C1 segment of cervical spinal cord (tissue), 14 donors: ENCODE data around the gene ALPG.
"Not testable (repeated sequence)": the region's sequence is repeated elsewhere in the genome, so short reads cannot be mapped to it uniquely, and the experiment has no call there.

ENCODE experiments used
- DNase-seq, 14 donors: peaks; one replicate each; lab custom pipeline; 2025; lab: John Stamatoyannopoulos, UW

Gene ALPG

DNA sequence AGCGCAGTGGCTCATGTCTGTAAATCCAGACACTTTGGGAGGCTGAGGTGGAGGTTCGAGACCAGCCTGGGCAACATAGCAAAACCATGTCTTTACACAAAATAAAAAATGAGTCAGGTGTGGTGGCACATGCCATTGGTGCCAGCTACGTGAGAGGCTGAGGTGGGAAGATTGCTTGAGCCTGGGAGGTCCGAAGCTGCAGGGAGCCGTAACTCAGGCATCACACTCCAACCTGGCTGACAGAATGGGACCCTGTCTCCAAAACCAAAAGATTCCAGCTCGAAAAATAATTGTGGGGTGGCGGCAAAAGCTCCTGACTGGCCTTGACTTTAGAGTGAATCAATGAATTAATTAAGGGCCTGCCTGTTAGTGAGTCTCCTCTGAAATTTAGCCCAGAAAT, 29.3 kb upstream of the ALPG start:
- DNase-seq: no peak

DNA sequence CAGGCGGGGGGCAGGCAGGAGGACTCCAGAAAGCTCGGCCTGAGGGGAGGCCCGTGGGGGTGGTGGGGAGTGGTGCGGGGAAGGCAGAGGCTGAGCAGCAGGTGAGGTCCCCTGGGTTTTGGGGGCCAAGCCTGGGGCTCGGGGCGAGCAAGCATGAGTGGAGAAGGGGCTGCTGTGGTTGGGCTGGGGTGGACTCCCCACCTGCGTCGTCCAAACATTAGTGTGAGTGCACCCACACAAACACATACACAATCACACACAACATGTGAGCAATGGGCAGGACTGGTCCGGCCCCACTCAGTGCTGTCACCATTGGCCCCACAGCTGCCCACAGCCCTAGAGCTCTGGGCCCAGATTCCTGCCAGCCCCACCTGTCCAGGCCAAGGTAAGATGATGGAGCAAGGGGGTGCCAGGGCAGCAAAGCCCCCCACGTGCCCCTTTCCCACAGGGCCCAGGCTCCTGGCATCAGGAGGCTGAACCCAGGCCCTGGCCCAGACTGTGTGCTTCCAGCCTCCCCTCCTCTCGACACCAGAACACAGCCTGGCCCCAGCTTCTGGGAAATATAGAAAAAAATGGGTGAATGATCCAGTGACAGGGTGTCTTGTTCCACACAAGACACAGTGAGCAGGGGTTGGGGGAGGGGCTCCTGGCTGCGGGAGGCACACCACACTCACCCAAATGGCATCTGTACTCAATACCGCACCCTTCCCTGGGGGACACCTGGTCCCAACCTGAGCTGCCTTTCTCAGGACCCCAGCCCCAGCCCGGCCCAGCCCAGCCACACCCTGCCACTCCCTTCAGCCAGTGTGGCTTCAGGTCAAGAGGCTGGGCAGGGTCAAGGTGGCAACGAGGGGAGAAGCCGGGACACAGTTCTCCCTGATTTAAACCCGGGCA, 28.6 kb upstream of the ALPG start:
- no peak for DNase-seq

DNA sequence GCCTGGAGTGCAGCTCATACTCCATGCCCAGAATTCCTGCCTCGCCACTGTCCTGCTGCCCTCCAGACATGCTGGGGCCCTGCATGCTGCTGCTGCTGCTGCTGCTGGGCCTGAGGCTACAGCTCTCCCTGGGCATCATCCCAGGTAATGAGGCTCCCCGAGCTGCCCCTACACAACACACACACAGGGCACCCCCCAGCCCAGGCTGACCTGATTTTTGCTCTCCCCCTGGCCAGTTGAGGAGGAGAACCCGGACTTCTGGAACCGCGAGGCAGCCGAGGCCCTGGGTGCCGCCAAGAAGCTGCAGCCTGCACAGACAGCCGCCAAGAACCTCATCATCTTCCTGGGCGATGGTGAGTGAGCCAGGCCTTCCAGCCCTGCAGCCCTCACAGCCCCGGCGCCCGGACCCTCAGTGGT, 27.9 kb upstream of the ALPG start, which contains the start of gene ALPP:
TSS of gene ALPP (plus strand) at position 17 of the 417 bp plus-strand sequence. CDS start at position 69, 52 bp downstream.
- not testable (repeated sequence) for DNase-seq

DNA sequence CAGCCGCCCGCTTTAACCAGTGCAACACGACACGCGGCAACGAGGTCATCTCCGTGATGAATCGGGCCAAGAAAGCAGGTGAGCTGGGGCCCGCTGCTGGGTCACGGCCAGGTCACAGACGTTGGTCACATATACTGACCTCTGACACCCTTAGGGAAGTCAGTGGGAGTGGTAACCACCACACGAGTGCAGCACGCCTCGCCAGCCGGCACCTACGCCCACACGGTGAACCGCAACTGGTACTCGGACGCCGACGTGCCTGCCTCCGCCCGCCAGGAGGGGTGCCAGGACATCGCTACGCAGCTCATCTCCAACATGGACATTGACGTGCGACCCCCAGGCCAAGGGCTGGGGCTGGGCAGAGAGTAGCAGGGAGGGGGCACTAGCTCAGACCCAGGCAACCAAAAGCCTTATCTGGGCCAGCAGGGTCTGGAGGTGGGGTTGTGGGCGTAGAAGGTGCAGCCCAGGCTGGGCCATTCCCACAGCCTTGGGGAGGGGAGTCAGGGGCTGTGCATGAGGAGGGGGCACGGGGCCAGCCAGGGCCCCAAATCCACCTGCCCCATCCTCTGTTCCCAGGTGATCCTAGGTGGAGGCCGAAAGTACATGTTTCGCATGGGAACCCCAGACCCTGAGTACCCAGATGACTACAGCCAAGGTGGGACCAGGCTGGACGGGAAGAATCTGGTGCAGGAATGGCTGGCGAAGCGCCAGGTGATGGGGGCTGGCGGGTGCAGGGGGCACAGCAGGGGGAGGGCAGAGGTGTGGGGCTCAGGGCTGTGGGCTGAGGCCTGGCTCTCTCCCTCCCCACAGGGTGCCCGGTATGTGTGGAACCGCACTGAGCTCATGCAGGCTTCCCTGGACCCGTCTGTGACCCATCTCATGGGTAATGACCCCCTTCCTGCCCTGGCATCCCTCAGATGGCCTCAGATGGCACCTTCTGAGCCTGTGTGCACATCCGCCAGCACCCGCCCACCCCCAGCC, 26.7 kb upstream of the ALPG start:
- DNase-seq: not testable (repeated sequence)

GRCh38 chr2:232381204-232382031, 25.2 kb upstream of the ALPG start:
- not testable (repeated sequence) for DNase-seq

DNA sequence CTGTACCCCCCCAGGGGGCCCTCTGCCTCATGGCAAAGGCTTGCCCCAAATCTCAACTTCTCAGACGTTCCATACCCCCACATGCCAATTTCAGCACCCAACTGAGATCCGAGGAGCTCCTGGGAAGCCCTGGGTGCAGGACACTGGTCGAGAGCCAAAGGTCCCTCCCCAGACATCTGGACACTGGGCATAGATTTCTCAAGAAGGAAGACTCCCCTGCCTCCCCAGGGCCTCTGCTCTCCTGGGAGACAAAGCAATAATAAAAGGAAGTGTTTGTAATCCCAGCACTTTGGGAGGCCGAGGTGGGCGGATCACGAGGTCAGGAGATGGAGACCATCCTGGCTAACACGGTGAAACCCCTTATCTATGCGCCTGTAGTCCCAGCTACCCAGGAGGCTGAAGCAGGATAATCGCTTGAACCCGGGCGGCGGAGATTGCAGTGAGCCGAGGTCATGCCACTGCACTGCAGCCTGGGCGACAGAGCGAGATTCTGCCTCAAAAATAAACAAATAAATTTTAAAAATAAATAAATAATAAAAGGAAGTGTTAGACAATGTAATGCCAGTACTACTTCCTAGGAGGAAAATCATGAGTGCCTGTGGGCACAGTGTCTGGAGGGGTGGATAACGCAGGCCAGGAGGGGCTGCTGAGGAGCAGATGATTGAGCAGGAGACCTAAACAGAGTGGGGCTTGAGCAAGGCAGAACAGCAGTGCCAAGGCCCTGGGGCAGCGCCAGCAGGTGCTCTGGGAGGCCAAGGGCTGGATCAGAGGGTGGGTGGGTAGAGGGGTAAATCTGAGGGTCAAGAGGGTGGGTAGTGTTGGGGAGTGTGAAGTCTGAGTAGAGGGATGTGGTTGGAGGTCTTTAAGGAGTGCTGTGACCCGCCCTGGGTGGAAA, 24.1 kb upstream of the ALPG start:
- no peak for DNase-seq

DNA sequence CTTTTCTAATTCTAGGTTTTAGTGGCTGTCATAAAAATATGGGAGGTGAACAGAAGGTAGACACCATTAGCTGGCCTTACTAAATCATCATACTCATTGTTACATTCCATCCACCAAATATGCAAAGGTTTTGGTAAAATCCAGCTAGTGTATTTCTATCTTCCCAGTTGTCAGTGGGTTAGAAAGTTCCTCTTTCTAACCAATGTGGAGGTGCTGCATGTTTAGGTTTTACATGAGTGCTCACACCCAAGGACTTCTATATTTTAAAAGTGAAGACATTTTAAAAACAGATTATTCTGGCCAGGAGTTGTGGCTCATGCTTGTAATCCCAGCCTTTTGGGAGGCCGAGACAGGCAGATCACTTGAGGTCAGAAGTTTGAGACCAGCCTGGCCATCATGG, 22.2 kb upstream of the ALPG start:
- DNase-seq: no peak

DNA sequence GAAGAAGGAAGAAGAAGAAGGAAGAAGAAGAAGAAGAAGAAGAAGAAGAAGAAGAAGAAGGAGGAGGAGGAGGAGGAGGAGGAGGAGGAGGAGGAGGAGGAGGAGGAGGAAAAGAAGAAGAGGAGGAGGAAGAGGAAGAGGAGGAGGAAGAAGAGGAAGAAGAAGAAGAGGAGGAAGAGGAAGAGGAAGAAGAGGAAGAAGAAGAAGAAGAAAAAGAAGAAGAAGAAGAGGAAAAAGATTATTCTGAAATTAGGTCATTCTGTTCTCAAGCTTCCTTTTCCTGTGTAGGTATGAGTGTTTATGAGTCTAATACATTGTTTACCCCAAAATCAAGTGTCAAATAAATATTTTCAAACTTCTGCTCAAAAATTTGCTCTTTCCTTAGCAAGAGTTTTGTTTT, 21.6 kb upstream of the ALPG start:
- not testable (repeated sequence) for DNase-seq

GRCh38 chr2:232385660-232386489, 20.8 kb upstream of the ALPG start:
- no peak for DNase-seq

DNA sequence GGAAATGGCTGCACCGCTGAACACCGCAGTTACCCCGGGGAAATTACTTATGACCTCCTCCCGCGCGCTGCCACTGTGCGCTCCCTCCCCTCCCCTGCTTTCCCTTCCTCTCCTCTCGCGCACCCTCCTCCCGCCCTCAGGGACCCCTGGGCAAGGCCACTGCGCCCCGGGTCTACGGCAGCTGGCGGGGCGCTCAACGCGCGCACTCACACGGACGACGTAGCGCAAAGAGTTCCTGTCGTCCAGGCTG, 20.2 kb upstream of the ALPG start:
- DNase-seq: no peak

DNA sequence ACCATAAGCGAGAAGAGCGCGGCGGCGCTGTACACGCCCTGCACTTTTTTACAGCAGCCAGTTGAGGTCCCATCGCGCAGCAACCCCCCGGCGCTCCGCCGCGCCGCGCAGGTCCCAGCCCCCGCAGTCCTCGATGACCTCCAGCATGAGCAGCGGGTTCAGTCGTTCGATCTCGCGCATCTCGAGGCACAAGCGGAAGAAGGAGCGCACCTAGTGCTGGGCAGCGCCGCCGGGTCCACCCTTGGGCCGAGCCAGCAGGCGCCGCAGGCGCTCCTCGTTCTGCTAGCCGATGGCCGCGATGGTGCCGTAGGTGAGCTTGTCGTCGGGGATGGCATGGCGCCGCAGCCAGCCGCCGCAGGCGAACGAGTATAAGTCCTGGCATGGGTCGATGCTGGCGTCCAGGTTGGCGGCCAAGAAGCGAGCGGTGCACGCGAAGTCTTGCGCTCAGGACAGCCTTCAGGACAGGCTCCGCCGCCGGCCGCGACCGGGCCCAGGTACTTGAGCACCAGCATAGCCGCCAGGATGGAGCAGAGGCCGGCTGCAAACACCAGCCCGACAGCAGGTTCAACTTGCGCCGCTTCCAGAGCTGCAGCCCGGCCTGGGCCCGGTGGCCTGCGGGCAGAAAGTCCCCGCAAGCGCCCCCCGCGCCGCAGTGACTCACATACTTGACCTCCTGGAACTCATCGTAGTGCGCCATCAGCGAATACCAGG, 19.7 kb upstream of the ALPG start:
- DNase-seq: no peak

- no peak for DNase-seq
Observed at GRCh38 chr2:232387451-232388171, 19.0 kb upstream of the ALPG start.

DNA sequence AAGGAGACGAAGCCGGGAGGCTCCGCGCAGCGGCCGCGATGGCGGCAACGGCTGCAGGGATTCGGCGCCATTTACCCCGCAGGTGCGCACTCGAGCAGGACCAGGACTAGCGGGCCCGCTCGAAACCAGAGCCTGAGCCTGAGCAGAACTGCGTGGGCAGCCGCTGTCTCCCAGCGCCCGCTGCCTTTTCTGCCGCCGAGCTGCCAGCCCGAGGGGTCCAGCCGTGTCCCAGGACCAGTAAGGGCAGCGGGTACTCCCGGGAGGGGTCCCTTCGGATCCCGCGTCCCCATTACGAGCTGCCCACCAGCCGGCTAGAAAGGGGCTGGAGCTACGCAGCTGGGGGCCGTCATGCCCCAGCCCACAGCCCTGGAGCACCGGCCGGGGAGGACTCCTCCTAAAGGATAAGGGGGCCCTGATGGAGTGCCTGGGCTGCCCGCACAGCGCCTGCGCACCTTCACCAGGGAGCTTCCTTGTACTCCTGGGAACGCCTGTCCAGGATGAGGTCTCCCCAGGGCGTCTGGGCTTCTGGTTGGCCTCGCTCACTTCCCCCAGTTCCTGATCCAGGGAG, 18.2 kb upstream of the ALPG start:
- no peak for DNase-seq

DNA sequence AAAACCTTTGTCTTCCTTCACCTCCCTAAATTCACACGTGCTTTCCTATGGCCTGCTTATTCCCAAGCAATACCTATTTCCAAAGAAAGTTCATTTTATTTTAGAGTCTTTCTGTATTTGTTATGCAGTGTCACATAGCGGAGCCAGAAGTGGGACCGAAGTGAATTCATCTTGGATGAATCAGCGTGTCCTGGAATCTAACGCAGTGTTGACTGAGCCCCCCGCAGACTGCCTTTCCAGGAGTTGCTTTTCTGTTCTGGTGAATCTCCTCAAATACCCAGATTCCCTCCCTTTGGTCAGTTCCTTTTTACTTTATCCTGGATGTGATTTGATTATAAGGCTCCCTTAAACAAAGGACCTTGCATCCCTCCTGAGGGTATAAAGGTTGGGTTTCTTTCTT, 17.3 kb upstream of the ALPG start:
- DNase-seq: no peak

DNA sequence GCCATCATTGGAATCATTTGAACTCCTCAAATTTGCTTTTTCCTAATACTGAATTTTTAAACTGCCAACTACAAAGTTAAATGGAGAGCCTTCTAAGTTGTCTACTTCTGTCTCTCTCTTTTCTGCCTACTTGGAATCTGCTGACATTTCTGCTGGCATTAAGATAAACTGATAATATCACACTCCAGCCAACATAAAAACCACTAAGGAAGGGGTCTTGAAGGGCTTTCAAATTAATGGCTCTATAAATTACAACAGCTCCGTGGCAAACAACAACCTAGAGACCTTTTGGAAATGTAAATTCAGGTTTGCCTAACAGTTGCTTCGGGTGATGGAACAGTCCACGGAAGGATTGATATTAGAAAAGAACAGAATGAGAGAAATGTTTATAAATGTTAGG, 16.0 kb upstream of the ALPG start:
- no peak for DNase-seq

DNA sequence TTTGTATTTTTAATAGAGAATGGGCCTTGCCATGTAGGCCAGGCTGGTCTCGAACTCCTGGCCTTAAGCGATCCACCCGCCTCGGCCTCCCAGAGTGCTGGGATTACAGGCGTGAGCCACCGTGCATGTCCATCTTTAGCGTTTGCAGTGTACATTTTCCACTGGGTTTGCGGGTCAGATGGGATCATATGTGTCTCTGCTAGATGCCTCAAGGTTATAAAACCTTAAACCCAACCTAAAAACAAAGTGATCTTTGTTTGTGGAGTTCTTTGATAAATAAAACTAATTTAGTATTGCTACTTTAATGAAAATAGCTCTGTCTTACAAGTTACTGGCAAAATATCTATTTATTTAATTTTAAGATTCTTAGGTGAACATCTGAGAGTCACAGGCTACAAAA, 13.1 kb upstream of the ALPG start:
- DNase-seq: no peak

GRCh38 chr2:232394431-232394830, 12.2 kb upstream of the ALPG start:
- not testable (repeated sequence) for DNase-seq

GRCh38 chr2:232395586-232395985, 11.1 kb upstream of the ALPG start:
- DNase-seq: no peak
